GM21367 (cell line): ENCODE measurements around the gene SNAP23.

Experiments used
- ATAC-seq: cut with Tn5 transposase; IDR thresholded peaks from one replicate; pipeline ENCODE4 v1.9.1; 2021; ENCODE audit not compliant: unreplicated experiment

SNAP23 gene

DNA sequence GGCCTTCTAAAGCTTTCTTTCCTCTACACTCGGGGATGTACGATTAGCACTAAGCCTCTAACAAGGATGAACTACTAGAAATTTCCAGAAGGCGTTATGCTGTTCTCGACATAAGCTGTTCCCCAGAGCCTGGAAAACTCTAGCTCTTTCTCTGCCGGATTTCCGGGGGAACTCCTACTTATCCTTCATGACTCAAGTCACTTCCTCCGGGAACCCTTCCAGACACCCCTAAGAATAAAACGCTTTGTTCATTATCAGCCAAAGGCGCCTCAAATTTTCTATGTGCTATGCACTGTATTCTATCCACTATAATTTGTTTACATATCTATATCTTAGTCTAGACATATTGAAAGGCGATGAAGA lies 455 bp upstream of the SNAP23 start:
- ATAC-seq, result no peak

- no peak for ATAC-seq
These were observed 3.0 kb downstream of the SNAP23 start for GRCh38 chr15:42498212-42499068.

DNA sequence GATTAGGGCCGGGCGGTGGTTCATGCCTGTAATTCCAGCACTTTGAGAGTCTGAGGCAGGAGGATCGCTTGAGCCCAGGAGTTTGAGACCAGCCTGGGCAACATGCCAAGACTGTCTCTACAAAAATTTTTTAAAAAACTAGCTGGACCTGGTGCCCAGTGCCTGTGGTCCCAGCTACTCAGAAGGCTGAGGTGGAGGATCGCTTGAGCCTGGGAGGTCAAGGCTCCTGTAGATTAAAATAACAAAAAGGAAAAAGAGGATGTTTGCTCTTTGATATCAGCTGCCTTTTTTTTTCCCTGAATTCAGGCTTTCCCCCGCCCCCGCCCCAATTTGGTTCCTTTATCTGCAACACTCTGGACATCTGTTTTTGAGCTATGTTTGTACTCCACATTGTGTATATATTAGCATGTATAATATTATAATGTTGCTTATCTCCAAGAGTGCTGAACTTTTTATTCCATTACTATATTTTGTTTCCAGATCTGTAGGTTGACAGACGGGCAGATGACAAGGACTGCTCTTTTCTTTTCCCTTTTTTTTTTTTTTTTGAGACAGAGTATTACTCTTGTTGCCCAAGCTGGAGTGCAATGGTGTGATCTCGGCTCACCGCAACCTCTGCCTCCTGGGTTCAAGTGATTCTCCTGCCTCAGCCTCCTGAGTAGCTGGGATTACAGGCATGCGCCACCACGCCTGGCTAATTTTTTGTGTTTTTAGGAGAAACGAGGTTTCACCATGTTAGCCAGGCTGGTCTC lies 4.6 kb downstream of the SNAP23 start:
- ATAC-seq, result no peak

DNA sequence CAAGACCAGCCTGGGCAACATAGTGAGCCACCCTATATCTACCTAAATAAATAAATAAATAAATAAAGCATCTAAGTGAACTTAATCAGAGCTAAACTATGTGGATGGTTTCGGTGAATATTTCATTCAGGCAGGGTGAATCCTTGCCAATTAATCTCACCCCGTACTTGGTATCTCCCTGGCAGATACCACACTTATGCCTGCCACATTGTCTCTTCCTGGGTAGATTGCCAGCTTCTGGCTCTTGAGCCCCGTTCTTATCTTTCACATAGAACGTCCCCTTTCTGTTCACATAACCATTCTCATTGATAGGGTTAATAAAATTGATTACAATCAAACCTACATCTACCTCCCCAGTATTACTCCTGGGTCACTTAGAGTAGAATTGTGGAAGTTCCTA lies 7.0 kb downstream of the SNAP23 start:
- ATAC-seq, result no peak

DNA sequence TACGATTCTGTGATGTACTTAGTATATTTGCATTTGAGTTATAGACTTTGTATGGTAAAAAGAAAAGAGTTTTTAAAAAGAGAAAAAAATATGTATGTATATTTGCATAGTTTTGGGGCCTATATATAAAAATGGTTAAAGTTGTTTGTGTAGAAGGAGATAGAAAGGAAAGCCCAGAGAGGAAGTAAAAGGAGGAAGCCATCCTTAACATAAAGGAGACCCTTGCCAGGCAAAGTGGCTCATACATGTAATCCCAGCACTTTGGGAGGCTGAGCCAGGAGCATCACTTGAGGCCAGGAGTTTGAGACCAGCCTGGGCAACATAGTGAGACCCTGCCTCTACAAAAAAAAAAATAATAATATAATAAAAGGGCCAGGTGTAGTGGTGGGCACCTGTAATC lies 8.4 kb downstream of the SNAP23 start:
- no peak for ATAC-seq

- ATAC-seq, result no peak
These were observed 9.2 kb downstream of the SNAP23 start for GRCh38 chr15:42504631-42505030.

- ATAC-seq, result no peak
These were observed 12.1 kb downstream of the SNAP23 start for GRCh38 chr15:42507514-42507913.

- ATAC-seq, result no peak
These were observed 12.8 kb downstream of the SNAP23 start for GRCh38 chr15:42508263-42508690.

GRCh38 chr15:42510258-42511006 lies 15.0 kb downstream of the SNAP23 start:
- ATAC-seq, result no peak

DNA sequence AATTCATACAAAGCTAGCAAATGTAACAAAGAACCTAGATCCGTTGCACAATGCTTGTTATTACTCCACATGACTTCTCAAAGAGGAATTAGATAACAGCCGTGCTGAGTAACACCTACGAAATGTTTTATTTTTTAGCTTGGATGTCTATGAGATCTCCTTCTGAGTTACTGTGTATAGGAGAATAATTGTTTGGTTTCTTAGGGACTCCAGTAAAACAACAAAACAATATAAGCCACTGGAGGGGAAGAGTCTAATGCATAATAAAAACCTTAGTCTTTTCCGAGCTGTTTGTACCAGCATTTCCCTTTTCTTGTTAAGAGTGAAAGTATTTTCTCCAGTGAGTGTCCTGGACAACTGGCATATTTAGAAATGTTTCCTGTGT lies 15.6 kb downstream of the SNAP23 start:
- ATAC-seq, result no peak

GRCh38 chr15:42523331-42523730 lies 27.9 kb downstream of the SNAP23 start:
- no peak for ATAC-seq

GRCh38 chr15:42528970-42529369 lies 33.5 kb downstream of the SNAP23 start:
- no peak for ATAC-seq

DNA sequence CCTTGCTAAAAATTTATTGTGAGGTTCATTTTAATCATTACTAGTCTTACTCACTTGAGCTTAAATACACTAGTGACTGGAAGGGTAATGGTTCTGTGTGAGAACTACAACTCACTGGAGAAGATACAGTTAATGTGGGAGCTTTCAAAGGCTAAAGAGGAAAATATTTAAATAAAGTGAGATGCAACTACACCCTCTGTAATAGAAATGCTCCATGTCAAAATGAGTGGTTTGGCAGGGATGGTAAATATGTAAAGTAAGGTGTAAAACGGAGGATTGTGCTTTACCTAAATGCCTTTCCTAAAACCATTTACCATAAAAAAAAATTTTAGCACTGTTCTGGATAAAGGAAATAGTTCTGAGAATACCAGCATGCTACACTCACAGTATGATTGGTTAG lies 37.8 kb downstream of the SNAP23 start:
- no peak for ATAC-seq

- ATAC-seq, result no peak
These were observed 49.6 kb downstream of the SNAP23 start for GRCh38 chr15:42544853-42545629.

DNA sequence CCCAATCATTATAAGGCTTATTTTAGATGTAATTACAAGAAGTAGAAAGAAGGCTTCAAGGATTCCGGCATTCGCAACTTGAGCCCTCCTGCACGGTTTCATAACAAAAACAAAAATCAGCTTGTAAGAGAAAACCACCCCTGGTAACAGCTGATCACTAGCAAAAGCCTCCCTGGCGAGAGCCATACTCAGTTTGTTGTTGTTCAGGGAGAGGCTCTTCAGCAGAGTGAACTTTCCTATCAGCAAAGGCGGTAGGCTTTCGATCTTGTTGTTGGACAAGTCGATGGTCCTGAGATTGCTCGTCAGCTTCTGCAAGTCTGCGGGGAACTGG lies 52.4 kb downstream of the SNAP23 start:
- no peak for ATAC-seq

- ATAC-seq, result peak; percentile 78
These were observed 53.0 kb downstream of the SNAP23 start, which contains the start of the genes HAUS2 and LRRC57 for GRCh38 chr15:42548249-42549031. Gene HAUS2, plus strand, starts transcription at chr15:42548838. Its CDS starts 35 bp downstream, at chr15:42548873. Gene LRRC57, minus strand, starts transcription at chr15:42548793. Its CDS starts 359 bp downstream, at chr15:42548434.

DNA sequence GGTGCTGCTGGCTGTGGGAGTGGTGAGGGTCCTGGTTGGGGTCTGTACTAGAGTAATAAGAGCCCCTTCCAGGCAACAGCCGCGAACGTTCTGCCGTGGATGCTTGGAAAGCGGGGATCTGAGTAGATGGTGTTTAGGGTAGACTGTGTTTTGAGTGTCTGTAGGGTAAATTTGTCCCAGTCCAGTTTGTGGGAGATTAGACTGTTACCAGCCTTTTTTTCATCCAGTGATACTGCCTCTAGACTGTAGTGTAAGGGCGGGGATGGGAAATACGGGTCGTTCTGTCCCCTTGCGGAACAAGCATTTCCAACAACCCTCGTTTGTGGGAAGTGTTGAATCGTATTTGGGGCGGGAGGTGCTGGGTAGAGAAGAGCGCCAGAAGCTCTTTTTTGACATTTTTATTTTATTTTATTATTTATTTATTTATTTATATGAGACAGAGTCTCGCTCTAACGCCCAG lies 53.6 kb downstream of the SNAP23 start:
- ATAC-seq, result no peak

GRCh38 chr15:42549741-42550392 lies 54.4 kb downstream of the SNAP23 start:
- no peak for ATAC-seq

DNA sequence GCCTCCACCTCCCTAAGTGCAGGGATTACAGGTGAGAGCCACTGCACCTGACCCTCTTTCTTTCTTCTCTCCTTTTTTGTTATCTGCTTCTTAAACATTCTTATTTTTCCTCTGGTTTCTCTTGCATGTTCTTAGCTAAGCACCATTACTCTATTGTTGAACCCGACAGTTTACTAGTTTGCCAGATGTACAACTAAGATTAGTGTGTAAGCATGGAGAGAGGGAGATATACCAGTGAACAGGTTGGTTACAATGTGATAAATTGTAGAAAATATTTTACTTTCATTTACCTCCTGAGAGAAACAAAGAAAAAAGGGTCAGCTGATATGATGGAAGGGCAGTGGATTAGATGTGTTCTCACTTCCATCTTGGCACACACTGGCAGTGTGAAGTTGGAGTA lies 58.1 kb downstream of the SNAP23 start:
- ATAC-seq, result no peak
